HepG2 (cell line): ENCODE results near the gene GPC3.

Source experiments
- CENPBD1 ChIP-seq: sonication (generic); formaldehyde crosslinking; IDR thresholded peaks from 2 replicates; pipeline ENCODE4 v1.8.0; 2022; ENCODE audit warnings: missing genetic modification reagents, low read depth, mild to moderate bottlenecking, borderline replicate concordance
- CTCF ChIP-seq: sonication (generic); formaldehyde crosslinking; IDR thresholded peaks from 2 replicates; pipeline ENCODE4 v1.5.0; 2020; ENCODE audit warnings: mild to moderate bottlenecking, missing genetic modification reagents, moderate library complexity
- ISX ChIP-seq: sonication (generic); formaldehyde crosslinking; conservative IDR thresholded peaks from 2 replicates; pipeline ENCODE4 v1.5.0; 2020; ENCODE audit warnings: missing genetic modification reagents
- ZBTB14 ChIP-seq: sonication (generic); formaldehyde crosslinking; IDR thresholded peaks from 2 replicates; pipeline ENCODE4 v1.4.0; 2020; ENCODE audit warnings: missing genetic modification reagents

GRCh38 chrX:133611676-133612075, 373.7 kb downstream of the GPC3 start:
- TF ChIP-seq CTCF (CRISPR knock-in tag) = no peak
- no peak for TF ChIP-seq ISX (CRISPR knock-in tag)
- no peak for TF ChIP-seq ZBTB14 (CRISPR knock-in tag)
- no peak for TF ChIP-seq CENPBD1 (CRISPR knock-in tag)
